AG09309 (cell line): ENCODE results near the gene CD9.

Experiments
- DNase-seq: peaks from one replicate; pipeline ENCODE4 v3.0.0-alpha.2; 2010; ENCODE audit warnings: low read depth
- H3K4me3 ChIP-seq: 2 replicates; pipeline ENCODE4 v1.5.1; 2011; ENCODE audit warnings: mild to moderate bottlenecking, low read depth, low read length, moderate library complexity; ENCODE audit not compliant: control insufficient read depth
- CTCF ChIP-seq: IDR thresholded peaks from 2 replicates; pipeline ENCODE4 v1.5.1; 2011; ENCODE audit warnings: mild to moderate bottlenecking, low read depth, low read length, inconsistent platforms; ENCODE audit not compliant: insufficient read depth, control insufficient read depth; ENCODE audit errors: missing control alignments

Gene CD9

GRCh38 chr12:6172086-6172485, 28.1 kb upstream of the CD9 start:
- no peak overlapping the region for H3K4me3 ChIP-seq
- no peak for TF ChIP-seq CTCF

GRCh38 chr12:6172862-6173261, 27.3 kb upstream of the CD9 start:
- DNase-seq, result no peak
- no peak overlapping the region for H3K4me3 ChIP-seq
- no peak for TF ChIP-seq CTCF

More at GRCh38 chr12:6172086-6172485, 28.1 kb upstream of the CD9 start:
- no peak for DNase-seq

DNA sequence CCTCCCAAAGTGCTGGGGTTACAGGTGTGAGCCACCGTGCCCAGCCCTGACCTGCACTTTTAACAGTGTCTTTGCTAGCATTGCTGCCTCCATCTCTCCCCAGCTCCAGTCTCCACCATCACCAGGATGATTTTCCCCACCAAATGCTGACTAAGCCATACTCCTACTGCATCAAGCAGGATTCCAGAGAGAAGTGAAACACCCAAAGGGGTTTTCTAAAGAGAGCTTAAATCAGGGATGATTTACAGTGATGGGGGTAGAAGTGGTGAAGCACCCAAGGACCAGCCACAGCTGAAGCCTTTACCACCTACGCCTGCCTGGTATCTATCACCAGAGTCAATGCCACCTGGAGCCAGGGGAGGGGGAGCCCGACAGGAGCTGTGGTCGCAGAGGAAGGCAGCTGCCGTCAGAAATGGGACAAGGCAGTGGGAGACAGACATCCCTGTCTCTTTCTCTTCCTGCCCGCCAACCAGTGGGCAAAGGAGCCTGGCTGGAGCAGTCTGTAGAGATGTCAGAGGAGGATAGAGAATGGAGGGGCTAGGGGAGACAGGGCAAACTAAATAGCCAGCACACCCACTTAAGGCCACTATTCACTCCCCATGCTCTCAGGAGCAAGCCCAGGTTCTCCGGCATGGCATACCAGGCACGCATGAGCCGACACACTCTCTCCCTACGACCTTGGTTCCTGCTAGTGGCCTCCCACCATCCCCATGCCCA, 22.4 kb upstream of the CD9 start:
- H3K4me3 ChIP-seq, result no peak overlapping the region
- DNase-seq, result no peak
- no peak for TF ChIP-seq CTCF

DNA sequence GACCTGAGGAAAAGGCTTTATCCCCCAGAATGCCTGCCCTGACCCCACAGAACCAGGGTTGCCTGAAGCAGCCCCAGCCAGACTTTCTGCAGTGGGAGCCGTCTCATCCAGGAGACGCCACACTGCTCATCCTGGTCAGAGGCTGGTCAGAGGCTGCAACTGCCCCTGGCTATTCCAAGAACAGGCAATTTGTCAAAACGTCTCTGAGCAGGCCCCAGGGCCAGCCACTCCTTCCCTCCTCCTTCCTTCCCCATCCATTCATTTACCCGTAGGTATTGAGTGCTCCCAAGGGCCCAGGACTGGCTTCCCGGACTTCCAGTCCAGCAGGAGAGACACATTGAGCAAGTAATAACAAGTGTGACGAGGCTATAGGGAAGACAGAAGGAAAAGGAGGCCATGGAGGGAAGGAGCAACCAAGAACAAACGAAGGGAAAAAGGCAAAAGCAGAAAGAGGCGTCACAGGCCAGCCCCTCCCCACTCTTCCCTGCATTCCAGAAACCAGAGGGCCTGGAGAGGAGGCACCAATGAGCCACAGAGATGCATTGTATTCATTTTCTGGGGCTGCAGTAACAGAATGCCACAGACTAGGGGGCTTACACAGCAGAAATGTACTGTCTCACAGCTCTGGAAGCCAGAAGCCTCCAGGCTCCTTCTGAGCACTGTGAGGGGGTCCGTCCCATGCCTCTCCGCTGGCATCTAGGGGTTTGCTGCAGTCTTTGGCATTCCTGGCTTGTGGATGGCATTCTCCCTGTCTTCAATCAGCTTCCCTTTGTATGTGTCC, 21.0 kb upstream of the CD9 start:
- peak; percentile 23 for TF ChIP-seq CTCF
- no peak for DNase-seq
- H3K4me3 ChIP-seq, result no peak overlapping the region

GRCh38 chr12:6180268-6181051, 19.7 kb upstream of the CD9 start:
- no peak overlapping the region for H3K4me3 ChIP-seq
- no peak for DNase-seq
- no peak for TF ChIP-seq CTCF

- TF ChIP-seq CTCF, result no peak
- DNase-seq, result no peak
- H3K4me3 ChIP-seq, result no peak overlapping the region
These were observed 19.0 kb upstream of the CD9 start for GRCh38 chr12:6181166-6181565.
